ENCODE data around the gene FHIT. TPM values are rescaled to one million over a fixed set of nuclear protein-coding genes. Genes with fewer than 3 reads are reported as not detected.

Gene FHIT
- total RNA-seq, 1 experiment from 2014 or later, result 9.8 TPM

DNA sequence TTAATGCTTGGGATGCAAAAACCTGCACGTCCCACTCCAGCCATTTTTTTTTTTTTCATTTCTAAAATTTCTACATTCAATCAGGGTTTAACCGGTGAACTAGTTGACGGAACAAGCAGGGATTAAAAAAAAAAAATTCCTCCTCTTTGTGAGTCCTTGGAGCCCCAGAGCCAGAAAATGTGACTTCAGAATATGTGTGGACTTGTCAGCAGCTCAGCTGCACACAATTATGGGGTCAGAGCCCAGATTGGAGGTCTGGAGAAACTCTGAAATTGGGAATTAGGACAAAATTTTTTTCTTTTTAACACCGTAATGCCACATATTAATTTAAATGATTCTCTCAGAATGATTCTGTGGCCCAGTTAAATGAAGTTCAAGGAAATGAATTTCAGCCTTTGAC is 1280.5 kb downstream of the FHIT start:
- CTCF ChIA-PET, result no interaction called here
- no peak overlapping the region for H3K27ac ChIP-seq
- no peaks in the 10 kb centered on the region for H3F3A ChIP-seq (ENCODE audit: insufficient read depth, low read depth)
- no peaks in the 10 kb centered on the region for H3K36me3 ChIP-seq (ENCODE audit: low read depth)
- H3K4me1 ChIP-seq (replicated peaks; ENCODE audit: insufficient read depth), result no peaks in the 10 kb centered on the region
- H3K79me2 ChIP-seq (ENCODE audit: low read depth), result no peaks in the 10 kb centered on the region
- TF ChIP-seq EZH2 (IDR thresholded peaks at IDR 0.05; ENCODE audit: low read depth), result no peak
- TF ChIP-seq, protein P1, sequence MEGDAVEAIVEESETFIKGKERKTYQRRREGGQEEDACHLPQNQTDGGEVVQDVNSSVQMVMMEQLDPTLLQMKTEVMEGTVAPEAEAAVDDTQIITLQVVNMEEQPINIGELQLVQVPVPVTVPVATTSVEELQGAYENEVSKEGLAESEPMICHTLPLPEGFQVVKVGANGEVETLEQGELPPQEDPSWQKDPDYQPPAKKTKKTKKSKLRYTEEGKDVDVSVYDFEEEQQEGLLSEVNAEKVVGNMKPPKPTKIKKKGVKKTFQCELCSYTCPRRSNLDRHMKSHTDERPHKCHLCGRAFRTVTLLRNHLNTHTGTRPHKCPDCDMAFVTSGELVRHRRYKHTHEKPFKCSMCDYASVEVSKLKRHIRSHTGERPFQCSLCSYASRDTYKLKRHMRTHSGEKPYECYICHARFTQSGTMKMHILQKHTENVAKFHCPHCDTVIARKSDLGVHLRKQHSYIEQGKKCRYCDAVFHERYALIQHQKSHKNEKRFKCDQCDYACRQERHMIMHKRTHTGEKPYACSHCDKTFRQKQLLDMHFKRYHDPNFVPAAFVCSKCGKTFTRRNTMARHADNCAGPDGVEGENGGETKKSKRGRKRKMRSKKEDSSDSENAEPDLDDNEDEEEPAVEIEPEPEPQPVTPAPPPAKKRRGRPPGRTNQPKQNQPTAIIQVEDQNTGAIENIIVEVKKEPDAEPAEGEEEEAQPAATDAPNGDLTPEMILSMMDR (conservative IDR thresholded peaks at IDR 0.05), result no peak
- no peak overlapping the region for H2AFZ ChIP-seq
- H3K27me3 ChIP-seq (ENCODE audit: insufficient read depth, low read depth), result no peaks in the 10 kb centered on the region
- H3K4me2 ChIP-seq, result no peak overlapping the region
- H3K4me3 ChIP-seq, result no peak overlapping the region
- no TSS peak for BruUV-seq (replicated peaks)
- no peaks in the 10 kb centered on the region for H3K9me3 ChIP-seq (ENCODE audit: insufficient read depth, low read depth)
- POLR2A ChIA-PET (ENCODE audit: unreplicated experiment), result interaction anchor here (0.5 kb wide), 1 partner anchor 12 kb away, joined by 3 read pairs; no protein-coding TSS in a partner anchor
- no peaks in the 10 kb centered on the region for H3K9me2 ChIP-seq (ENCODE audit: insufficient read depth)
- H4K20me1 ChIP-seq (ENCODE audit: insufficient read depth), result no peaks in the 10 kb centered on the region
- no peak for DNase-seq
- intact Hi-C loops (cut with micrococcal nuclease; ENCODE audit: unreplicated experiment), result no loop called here

DNA sequence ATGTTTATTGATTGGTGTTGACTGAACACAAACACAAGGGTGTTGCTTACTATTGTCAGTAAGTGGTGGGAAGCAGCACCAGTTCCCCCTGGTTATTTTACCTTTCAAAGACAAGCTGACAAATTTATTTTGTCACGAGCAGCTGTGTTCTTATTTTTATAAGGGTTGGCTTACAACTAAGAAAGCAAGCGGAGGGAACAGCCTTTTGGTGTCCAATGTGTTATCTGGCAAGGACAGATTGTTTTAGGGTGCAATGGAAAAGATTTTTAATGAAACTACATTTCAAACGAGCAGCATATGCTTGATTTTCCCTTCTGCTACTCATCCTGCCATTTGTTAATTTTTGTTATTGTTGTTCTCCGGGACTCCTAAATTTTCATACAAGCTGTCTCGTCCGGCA is 1280.9 kb downstream of the FHIT start:
- H3K36me3 ChIP-seq (ENCODE audit: low read depth), result no peaks in the 10 kb centered on the region
- no peaks in the 10 kb centered on the region for H3K9me3 ChIP-seq (ENCODE audit: insufficient read depth, low read depth)
- H2AFZ ChIP-seq, result no peak overlapping the region
- H3K79me2 ChIP-seq (ENCODE audit: low read depth), result no peaks in the 10 kb centered on the region
- TF ChIP-seq EZH2 (IDR thresholded peaks at IDR 0.05; ENCODE audit: low read depth), result no peak
- TF ChIP-seq, protein P1 (conservative IDR thresholded peaks at IDR 0.05), result no peak
- H3K4me2 ChIP-seq, result no peak overlapping the region
- POLR2A ChIA-PET (ENCODE audit: unreplicated experiment), result interaction anchor here (0.5 kb wide), 1 partner anchor 11 kb away, joined by 3 read pairs; no protein-coding TSS in a partner anchor
- no peaks in the 10 kb centered on the region for H3K9me2 ChIP-seq (ENCODE audit: insufficient read depth)
- H3K27ac ChIP-seq, result no peak overlapping the region
- H3K4me3 ChIP-seq, result no peak overlapping the region
- no peaks in the 10 kb centered on the region for H3K27me3 ChIP-seq (ENCODE audit: insufficient read depth, low read depth)
- H4K20me1 ChIP-seq (ENCODE audit: insufficient read depth), result no peaks in the 10 kb centered on the region
- H3K4me1 ChIP-seq (replicated peaks; ENCODE audit: insufficient read depth), result no peaks in the 10 kb centered on the region
- CTCF ChIA-PET, result no interaction called here
- H3F3A ChIP-seq (ENCODE audit: insufficient read depth, low read depth), result no peaks in the 10 kb centered on the region
- no peak for DNase-seq
- BruUV-seq (replicated peaks), result no TSS peak
- intact Hi-C loops (cut with micrococcal nuclease; ENCODE audit: unreplicated experiment), result no loop called here

DNA sequence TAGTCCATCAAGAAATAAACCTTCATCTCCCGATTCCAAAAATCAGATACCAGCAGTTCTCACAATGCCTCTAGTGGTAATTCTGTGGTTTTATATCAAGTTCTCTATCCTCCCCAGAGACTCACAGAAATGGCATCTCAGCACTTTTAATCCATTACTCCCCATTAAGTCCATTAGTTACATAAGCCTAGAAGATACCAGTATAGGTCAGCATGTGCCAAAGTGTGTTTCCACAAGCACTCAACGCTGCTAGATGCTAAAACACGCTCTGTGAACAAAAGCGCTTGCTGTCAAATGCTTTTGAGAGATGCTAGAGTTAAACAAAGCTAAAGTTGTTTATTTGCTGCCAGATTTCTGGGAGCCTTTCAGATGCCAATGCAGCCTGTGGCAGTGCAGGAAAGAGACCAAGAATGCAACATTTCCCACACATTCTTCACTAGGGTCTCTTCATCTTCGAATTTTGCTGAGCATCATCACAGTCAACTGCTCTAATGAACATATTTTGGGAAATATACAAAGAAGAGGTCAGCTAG is 1282.7 kb downstream of the FHIT start:
- intact Hi-C loops (cut with micrococcal nuclease; ENCODE audit: unreplicated experiment), result no loop called here
- CTCF ChIA-PET, result no interaction called here

More for the DNA sequence above, 1282.7 kb downstream of the FHIT start:
- H4K20me1 ChIP-seq (ENCODE audit: insufficient read depth), result no peaks in the 10 kb centered on the region
- BruUV-seq (replicated peaks), result no TSS peak
- no peak for TF ChIP-seq EZH2 (IDR thresholded peaks at IDR 0.05; ENCODE audit: low read depth)
- TF ChIP-seq, protein P1 (conservative IDR thresholded peaks at IDR 0.05), result no peak
- H2AFZ ChIP-seq, result no peak overlapping the region
- no peaks in the 10 kb centered on the region for H3K9me2 ChIP-seq (ENCODE audit: insufficient read depth)
- POLR2A ChIA-PET (ENCODE audit: unreplicated experiment), result no interaction called here
- H3K36me3 ChIP-seq (ENCODE audit: low read depth), result no peaks in the 10 kb centered on the region
- no peak for DNase-seq
- no peaks in the 10 kb centered on the region for H3K79me2 ChIP-seq (ENCODE audit: low read depth)
- H3K9me3 ChIP-seq (ENCODE audit: insufficient read depth, low read depth), result no peaks in the 10 kb centered on the region
- no peaks in the 10 kb centered on the region for H3K4me1 ChIP-seq (replicated peaks; ENCODE audit: insufficient read depth)
- H3K4me3 ChIP-seq, result no peak overlapping the region
- no peak overlapping the region for H3K4me2 ChIP-seq
- H3K27ac ChIP-seq, result no peak overlapping the region
- no peaks in the 10 kb centered on the region for H3F3A ChIP-seq (ENCODE audit: insufficient read depth, low read depth)
- H3K27me3 ChIP-seq (ENCODE audit: insufficient read depth, low read depth), result no peaks in the 10 kb centered on the region

Measured in PC-9 (cell line).